Gastroesophageal sphincter (tissue), 3 donors: Measurements from ENCODE around the gene SH3RF3.

Experiments
- CTCF ChIP-seq, 4 experiments: fragments of 200-600 bp in 2 of 4; fragments of 450-650 bp in 2 of 4; sonication (generic) in 1 of 4; IDR thresholded peaks; one replicate each; pipeline ENCODE4 v1.5.1; 2017 to 2019; ENCODE audit warnings: antibody characterized with exemption in 4 of 4, mild to moderate bottlenecking in 2 of 4, moderate library complexity in 2 of 4
- POLR2AphosphoS5 ChIP-seq: sonication (generic); formaldehyde crosslinking; IDR thresholded peaks from one replicate; pipeline ENCODE4 v1.6.1; 2017; ENCODE audit warnings: antibody characterized with exemption

GRCh38 chr2:109429567-109430328 lies 300.7 kb downstream of the SH3RF3 start:
- no peak for TF ChIP-seq CTCF (IDR thresholded peaks at IDR 0.05)
- no peak for TF ChIP-seq POLR2AphosphoS5
